ENCODE results near the gene AGER.
"Not testable (repeated sequence)": the region's sequence is repeated elsewhere in the genome, so short reads cannot be mapped to it uniquely, and the experiment has no call there.

The AGER gene

GRCh38 chr6:32198345-32198696, 14.3 kb upstream of the AGER start:
- DNase-seq = no peak

DNA sequence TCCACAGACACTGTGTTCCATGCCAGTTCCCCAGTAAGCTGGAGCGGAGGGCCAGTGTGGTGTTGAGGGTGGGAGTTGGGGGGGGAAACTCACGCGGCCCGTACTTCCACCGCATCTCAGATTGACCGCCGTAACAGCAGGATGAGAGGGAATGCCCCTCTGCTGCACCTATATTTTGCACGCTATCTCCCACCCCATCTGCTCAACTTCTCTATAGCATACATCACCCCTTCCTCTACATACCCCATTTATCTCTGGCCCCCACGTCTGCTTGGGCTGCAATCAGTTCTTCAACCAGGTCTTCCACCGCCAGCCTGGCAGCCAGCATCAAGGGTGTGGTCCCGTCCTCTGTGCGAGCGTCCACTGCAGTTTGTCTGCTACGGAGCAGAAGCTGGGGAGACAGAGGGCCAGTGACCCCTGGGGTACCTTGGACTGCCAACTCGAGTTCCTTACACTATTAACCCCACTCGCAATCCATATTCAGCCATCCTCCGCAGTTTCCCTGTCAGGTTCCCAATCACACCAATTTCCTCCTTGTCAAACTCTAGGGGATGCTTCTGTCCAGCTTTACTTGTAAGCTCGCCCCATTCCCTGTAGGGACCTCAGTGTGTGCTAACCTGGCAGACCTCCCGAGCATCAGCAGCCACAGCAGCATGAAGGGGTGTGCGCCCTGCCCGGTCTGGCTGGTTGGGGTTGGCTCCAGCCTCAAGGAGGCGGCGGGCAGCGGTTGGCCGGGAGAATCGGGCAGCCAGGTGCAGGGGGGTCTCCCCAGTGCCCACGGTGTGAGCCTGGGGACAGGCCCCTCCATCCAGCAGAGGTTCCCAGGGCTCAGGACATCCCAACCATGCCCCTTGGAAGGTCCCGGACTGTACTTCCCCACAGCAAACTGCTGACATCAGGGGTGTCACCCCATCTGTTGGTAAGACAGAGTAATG, 12.9 kb upstream of the AGER start:
- DNase-seq = peak in 1 of 2 experiments; percentile 20

- DNase-seq = peak; percentile 80 to 82
Measured at GRCh38 chr6:32195902-32196681, 12.0 kb upstream of the AGER start.

GRCh38 chr6:32195652-32195901, 11.5 kb upstream of the AGER start:
- DNase-seq = peak; percentile 100

GRCh38 chr6:32194825-32195651, 11.0 kb upstream of the AGER start:
- DNase-seq = peak; percentile 51 to 63

GRCh38 chr6:32194388-32194787, 10.3 kb upstream of the AGER start:
- no peak for DNase-seq

DNA sequence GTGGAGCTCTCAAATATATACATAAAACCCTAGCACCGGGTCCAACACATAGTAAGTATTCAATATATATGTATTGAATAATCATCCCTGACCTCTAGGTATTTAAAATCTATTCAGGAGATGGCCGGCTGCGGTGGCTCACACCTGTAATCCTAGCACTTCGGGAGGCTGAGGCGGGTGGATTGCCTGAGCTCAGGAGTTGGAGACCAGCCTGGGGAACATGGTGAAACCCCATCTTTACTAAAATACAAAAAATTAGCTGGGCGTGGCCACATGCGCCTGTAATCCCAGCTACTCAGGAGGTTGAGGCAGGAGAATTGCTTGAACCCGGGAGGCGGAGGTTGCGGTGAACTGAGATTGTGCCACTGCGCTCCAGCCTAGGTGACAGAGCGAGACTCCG, 9.0 kb upstream of the AGER start:
- DNase-seq = peak in 1 of 2 experiments; percentile 23

DNA sequence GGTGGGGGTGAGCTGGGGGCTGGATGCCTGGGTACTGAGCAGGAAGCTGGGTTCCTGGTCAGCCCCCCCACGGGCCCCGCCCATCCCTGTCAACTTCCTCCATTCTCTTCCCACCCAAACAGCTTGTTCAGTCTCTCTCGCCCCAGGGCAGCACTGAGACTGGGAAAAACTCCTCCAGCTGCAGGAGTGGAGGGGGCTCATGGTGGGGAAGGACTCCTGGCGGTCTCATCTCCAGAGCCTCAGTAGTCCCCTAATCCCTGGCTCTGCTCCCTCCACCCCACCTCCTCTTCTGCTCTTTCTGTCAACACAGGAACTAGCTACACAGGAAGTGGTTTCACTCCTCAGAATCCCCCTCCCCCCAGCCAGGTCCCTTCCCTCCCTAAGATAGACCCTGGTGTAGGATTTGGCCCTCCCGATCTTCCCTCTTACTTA, 8.6 kb upstream of the AGER start, which contains the start of gene GPSM3:
GPSM3 (minus strand) TSS at position 36 of the 432 bp plus-strand sequence. CDS start 130 bp downstream, outside the sequence.
- peak; percentile 63 to 70 for DNase-seq

DNA sequence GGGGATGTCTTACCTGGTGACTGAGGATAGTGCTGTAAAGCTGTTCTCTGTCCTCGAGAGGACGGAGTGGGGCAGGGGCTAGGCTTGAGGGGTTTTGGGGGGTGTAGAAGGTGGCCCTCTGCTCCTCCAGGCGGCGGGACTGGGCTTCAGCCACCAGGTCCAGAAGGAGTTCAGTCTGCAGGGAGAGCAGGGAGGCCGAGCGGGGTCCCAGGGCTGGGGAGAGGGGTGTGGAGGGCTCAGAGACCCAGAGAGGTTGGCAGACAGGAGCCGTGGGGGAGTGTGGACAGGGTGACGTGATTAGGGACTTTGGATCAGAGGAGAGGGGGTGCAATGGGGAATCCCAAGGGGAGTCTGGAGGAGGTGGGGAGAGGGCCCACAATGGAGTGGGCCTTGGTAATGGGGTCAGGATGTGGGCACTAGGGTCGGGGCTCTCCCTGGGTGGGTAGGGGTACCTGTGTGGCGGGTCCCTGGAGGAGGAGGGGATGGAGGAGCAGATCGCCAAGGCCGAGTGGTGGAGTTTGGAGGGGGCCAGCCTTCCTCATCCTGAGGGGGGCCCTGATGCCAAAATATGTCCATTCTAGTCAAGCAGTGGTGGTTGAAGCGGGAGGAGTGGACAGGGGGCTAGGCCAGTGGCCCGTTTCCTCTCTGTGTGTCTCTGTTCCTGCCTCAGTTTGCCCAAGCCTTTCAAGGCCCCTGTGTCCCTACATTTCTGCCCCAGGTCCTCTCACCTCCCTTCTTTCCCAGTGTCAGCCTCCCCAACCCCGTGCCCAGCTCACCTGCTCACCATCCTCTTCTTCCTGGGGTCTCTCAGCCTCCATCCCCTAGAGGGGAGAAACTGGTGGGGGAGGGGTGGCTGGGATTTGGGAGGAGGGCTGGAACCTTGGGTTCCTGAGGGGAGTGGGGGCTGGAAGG, 7.9 kb upstream of the AGER start:
- DNase-seq = peak; percentile 38 to 39

DNA sequence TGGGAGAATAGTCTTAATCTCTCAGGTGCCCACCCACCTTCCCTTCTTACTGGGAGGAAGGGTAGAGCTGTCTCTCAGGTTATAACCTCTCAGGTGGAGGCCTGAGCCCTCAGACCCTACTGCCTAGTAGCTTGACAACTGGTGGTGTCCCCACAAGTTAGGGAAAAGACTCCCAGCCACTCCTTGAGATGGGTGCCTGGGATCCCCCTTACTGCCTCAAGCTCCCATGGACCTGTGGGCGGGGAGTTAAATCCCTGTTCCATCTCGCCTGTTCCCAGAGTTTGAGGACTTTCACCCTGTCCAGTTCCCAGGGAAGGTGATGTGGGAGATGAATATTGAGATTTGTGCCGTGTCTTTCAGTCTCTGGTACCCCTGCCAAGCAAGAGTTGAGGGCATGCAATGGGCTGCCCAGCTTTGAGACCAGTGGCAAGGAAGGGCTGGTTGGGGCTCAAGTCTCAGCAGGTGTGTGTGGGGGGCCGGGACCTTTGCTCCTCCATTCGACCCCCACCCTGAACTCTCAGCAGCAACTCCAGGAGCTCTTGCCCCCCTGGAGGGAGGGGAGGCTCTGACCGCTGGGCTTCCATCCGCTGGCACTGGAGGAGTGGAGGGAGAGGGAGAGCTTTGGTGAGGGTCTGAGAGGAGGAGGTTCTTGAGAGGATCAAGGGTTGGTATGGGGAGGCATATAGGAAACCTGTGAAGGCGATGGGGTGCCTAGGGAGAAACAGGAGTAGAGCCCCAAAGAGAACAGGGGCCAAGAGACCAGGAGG, 7.0 kb upstream of the AGER start:
- peak; percentile 28 to 31 for DNase-seq

DNA sequence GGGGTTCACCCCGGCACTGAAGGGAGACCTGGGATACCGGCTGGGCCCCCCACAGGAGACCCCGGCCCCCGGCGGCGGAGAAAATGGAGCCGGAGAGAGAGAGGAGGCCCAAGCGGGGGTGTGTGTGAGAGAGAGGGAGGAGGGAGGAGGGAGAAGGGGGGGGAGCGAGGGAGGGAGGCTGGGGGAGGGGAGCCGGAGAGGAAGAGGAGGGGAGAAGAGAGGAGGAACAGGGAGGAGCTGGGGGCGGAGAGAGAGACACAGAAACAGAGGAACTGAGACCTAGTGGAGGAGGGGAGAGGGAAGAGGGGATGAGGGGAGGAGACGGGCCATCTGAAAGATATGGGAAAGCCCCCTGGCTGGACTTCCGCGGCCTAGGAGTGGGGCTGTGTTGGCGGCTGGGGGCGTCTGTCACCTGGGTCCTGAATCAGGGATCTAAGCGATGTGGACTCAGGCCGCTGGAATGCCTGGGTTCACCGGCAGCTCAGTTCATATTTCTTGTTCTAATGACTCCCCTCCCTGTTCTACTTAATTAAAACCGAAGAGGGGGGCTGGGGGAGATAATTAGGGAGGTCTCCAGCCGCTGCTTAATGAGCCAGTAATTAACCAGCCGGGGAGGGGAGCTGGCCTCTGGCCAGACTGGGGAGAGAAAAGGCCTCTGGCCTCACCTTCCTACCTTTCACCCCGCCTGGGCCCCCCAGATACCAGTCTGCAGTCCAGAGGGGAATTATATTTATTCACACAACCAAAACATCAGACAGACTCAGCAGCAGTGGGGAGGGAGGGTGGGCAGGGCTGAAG, 6.2 kb upstream of the AGER start, which contains the start of gene PBX2:
PBX2 (minus strand) TSS at position 149 of the 798 bp plus-strand sequence. CDS start 287 bp downstream, outside the sequence.
- DNase-seq = peak; percentile 80 to 85

GRCh38 chr6:32189742-32190053, 5.6 kb upstream of the AGER start:
- no peak for DNase-seq

DNA sequence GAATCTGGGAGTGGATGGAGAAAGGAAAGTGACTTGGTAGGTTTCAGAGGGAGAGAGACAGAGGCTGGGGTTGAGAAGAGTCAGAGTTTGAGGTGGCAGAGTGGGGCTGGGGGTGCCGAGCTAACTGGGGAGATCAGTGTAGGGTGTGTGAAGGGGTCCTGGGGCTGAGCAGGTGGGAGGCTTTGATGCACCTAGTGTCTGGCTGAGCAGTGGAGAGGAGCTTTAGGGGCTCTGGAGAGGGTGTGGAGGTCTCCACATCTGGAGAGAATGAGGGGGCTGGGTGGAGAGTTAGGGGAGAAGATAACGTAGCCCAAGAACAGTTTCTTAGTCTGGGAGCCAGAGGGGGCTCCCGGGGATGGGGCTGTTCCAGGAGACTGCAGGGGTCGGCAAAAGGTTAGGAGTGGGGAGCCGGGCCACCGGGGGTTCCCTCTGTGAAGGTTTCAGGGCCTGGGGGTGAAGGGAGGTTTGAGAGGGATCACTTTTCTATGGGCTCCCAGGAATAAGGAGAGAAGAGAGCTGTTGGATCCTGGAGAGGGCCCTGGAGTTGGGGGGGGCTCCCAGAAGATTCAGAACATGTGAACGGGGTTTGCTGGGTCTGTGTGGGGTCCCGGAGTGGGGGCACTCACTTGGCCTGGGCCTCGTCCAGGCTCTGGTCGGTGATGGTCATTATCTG, 5.2 kb upstream of the AGER start:
- DNase-seq = no peak

DNA sequence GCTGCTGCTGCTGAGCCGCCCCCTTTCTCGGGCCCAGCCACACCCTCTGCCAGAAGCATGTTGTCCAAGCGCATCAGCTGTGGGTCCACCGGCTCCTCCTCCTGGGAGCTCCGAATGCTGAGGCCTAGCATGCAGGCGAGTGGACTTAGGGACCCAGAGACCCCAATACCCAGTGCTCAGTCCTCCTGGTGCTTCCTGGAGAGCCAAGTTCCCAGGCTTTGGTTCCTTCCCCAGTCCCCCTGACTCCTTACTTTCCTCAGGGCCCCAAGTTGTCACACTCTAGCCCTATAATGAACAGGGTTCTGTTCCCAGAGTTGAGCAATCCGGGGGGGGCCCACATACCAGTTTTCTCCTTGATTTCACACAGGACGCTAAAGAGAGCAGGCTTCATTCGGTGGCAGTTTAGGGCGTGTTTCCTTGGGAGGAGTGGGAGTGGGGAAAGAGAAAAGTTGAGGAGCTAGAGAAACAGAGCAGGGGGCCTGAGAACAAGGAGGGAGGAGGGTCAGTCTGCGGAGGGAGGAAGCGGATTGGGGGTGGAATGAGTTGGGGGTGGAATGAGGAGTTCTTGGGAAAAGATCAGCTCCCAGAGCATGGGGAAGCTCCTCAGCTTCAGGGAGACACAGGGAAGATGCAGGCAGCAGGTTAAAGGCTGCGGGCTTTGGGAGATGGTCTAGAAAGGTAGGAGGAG, 4.5 kb upstream of the AGER start:
- no peak for DNase-seq

DNA sequence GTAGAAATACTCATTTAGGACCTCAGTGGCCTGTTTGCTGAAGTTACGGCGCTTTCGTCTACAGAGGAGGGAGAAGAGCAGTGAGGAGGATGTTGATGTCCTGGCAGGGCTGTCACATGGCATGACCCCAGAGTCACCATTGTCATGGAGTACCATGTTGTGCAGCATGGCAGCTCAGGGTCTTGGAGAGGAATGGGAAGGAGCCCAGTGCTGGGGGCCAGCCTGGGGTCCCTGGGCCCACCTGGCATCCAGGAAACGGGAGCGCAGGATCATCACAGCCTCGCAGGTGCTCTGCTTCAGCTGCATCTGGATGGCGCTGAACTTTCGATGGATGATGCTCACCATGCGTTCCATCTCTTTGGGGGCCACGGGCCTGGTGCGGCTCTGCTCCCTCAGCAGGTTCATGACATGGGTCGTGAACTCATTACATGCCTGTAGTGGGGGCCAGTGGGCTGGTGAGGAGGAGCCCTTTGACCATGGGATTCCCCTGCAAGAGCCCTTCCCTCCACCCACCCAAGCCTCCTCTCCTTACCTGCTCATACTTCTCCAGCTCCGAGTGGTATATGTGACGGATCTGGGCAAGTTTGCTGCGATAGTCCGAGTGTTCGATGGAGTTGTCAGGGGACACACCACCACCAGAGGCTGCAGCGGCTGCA, 3.8 kb upstream of the AGER start:
- DNase-seq = not testable (repeated sequence)

DNA sequence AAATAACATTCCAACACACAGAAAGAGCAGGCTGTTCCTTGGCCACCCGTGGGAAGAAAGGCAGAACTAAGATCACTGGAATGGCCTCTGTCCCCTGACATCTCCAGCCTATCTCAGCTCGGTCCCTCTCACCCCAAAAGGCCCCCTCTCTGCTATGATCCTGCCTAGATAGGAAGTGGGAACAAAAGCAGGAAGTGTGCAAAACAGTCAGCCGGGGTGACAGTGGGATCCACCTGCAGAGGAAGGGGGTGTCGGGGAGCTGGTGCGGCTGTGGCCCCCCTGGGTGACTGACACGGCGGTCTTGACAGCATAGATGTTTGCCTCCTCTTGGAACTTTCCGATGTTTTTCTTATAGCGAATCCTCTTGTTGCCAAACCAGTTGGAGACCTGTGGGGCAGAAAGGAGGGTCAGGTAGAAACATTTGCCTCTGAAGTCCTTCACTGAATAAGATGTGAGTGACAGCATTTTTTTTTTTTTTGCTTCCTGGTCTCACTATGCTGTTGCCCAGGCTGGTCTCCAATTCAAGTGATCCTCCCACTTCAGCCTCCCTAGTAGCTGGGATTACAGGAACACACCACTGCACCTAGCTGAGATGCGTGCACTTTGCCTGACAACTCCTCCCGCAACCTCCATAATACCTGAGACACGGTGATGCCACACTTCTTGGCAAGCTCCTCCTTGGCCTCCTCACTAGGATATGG, 3.1 kb upstream of the AGER start:
- DNase-seq = no peak

GRCh38 chr6:32186151-32186840, 2.2 kb upstream of the AGER start:
- DNase-seq = not testable (repeated sequence)
